Skin epidermis (tissue), 12 donors: Measurements from ENCODE around the gene RALGAPA2.
A peak's percentile ranks its signal among the peaks of the same experiment; 100 is the strongest.

ENCODE experiments used
- H3K27ac ChIP-seq, 21 experiments: fragments of 200-600 bp; sonication (generic) in 11 of 21; one replicate each; pipeline ENCODE4 v1.5.0; 2020; ENCODE audit warnings: mild to moderate bottlenecking in 3 of 21, inconsistent platforms in 2 of 21, moderate library complexity in 2 of 21
- H3K4me3 ChIP-seq, 7 experiments: fragments of 200-600 bp; sonication (generic) in 2 of 7; one replicate each; pipeline ENCODE4 v1.5.0; 2020; ENCODE audit warnings: inconsistent platforms in 2 of 7, mild to moderate bottlenecking in 2 of 7, moderate library complexity in 1 of 7

RALGAPA2 gene

GRCh38 chr20:20731000-20731944 lies 18.8 kb upstream of the RALGAPA2 start:
- Histone ChIP-seq H3K4me3 (no peak overlapping the region), H3K27ac (peak overlapping the region in 9 of 21 experiments; percentile 1 to 69 (median 43))

DNA sequence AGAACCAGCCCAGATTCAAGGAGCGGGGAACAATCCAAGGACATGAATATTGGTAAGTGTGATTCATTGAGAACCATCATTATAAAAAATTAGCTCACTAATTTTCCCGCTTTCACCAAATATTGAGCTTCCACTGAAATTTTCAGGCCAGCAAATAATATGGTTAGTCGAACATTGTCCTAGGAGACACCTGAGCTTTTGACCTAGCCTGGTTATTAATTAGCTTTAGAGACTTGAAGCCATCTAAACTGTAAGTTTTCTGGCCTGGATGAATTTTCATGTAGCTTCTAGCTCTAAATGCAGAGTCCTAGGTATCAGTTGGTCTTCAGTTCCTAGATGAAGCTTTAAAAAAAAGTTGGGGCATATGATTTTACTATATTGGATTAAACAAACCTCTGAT lies 17.1 kb upstream of the RALGAPA2 start:
- Histone ChIP-seq H3K27ac (peak overlapping the region in 1 of 21 experiments; percentile 8), H3K4me3 (no peak overlapping the region)

- H3K27ac ChIP-seq, result no peak overlapping the region
- H3K4me3 ChIP-seq, result no peak overlapping the region
Measured at GRCh38 chr20:20721489-20721888, 9.0 kb upstream of the RALGAPA2 start.

DNA sequence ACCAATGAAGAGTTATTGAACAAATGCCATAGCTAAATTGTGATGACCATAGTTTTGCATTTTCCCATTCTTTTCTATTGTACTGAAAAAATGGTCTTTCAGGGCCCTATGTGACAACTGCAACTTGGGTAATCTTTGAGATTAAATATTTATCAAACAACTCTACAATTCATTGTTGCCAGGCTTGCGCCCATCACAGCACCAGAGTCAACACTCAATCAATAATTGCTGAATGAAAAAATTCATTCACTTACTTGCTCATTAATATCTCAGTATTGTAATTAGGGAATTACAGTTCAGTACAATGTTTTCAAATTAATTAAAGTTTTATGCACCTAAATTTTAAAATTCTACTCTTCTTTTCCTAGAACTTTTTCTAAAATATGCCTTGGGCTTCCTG lies 7.7 kb upstream of the RALGAPA2 start:
- H3K27ac ChIP-seq, result no peak overlapping the region
- H3K4me3 ChIP-seq, result no peak overlapping the region

DNA sequence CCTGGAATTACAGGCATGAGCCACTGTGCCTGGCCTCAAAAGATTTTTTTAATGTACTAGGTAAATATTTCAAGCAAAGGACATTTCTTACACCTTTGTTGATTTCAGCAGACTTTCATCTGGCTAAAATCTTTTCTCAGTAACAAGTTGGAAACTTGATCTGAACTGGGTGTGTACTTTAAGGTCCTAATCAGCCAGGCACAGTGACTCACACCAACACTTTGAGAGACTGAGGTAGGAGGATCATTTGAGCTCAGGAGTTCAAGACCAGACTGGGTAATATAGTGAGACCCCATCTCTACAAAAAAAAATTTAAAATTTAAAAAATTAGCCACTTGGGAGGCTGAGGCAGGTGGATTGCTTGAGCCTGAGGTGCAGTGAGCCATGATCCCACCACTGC lies 7.0 kb upstream of the RALGAPA2 start:
- Histone ChIP-seq H3K4me3 (no peak overlapping the region), H3K27ac (no peak overlapping the region)

DNA sequence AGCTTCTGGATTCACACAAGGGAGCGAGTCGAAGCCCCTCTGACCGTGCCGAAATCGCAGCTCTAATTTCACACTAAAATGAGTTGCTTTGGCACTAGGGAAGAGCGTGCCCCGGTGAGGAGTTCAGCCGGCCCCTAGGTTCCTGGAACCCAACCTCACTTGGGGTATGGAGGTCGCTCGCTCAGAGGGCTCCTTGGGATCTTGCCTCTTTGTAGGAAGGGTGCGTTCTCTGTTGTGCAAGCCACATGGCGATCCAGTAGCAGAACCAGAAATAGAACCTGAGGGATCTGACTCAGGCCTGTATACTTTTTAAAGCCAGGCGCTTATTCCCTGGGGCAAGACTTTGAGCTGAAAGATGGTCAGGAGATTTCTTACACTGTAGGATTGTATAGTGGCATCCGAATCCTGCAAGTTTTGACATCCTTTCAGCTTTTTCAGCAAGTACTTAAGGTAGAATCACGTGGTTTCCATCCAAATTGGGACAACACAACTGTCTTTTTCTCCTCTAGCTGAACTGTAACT lies 861 bp upstream of the RALGAPA2 start:
- Histone ChIP-seq H3K27ac (peak overlapping the region in 19 of 21 experiments; percentile 80 to 94 (median 87)), H3K4me3 (peak overlapping the region; percentile 80 to 99 (median 95))

GRCh38 chr20:20712004-20712473 lies 405 bp downstream of the RALGAPA2 start:
- H3K27ac ChIP-seq, result peak overlapping the region; percentile 37 to 95 (median 87)
- H3K4me3 ChIP-seq, result peak overlapping the region; percentile 80 to 99 (median 95)

DNA sequence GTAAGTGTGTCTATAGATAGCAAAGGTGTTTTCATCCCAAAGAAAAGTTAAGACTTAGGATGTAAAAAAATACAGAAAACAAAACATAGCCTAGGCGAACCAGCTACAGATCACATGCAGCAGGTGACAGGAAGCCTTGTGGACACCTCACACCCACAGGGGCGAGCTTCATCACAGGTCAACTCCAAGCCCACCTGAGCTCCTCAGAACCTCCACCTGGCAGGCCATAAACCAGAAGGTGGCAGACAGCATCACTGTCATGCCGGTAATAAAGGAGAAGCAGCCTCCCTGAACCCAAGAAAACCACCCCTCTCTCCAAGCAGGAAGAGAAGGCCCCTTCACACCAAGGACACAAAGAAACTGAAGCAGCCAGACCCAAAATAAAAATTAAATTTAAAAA lies 1.0 kb downstream of the RALGAPA2 start:
- H3K4me3 ChIP-seq, result peak overlapping the region; percentile 80 to 99 (median 95)
- H3K27ac ChIP-seq, result peak overlapping the region in 16 of 21 experiments; percentile 38 to 95 (median 88)

GRCh38 chr20:20710443-20711315 lies 1.8 kb downstream of the RALGAPA2 start:
- H3K27ac ChIP-seq, result peak overlapping the region in 12 of 21 experiments; percentile 32 to 95 (median 82)
- H3K4me3 ChIP-seq, result peak overlapping the region; percentile 80 to 99 (median 95)

DNA sequence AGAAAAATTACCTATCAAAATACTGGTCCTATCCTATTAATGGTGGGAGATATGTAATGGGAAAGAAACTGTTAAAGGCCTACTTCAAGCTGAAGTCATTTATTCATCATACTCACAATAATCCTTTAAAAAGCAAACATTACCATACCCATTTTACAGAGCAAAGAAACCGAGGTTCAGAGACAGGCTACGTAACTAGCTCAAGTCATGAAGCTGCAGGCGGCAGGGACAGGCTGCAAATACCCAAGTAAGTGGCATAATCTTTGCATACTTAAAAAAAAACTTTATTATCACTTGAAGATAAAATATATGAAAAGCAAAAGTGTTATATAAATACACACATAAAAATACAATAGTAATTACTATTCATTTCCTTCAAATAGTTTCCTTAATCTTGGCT lies 2.6 kb downstream of the RALGAPA2 start:
- peak overlapping the region in 1 of 7 experiments; percentile 99 for H3K4me3 ChIP-seq
- peak overlapping the region in 3 of 21 experiments; percentile 19 to 45 (median 38) for H3K27ac ChIP-seq

DNA sequence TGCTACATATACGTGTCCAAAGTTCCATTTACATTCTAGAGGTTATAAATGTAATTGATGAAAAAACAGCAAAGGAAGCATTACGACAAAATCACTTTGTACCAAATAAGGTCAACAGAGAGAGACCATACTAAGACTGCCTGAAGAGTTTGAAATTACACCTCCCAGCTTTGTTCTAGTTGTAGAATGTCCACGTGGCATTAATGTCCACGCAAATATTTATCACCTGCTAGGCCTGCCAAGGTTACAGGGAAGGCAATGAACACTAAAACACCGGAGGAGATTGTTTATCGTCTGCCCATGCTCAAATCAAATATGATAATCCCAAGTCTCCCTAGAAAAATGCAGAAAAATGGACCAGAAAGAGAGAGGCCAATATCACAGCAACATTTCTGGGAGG lies 6.2 kb downstream of the RALGAPA2 start:
- Histone ChIP-seq H3K27ac (no peak overlapping the region), H3K4me3 (no peak overlapping the region)

DNA sequence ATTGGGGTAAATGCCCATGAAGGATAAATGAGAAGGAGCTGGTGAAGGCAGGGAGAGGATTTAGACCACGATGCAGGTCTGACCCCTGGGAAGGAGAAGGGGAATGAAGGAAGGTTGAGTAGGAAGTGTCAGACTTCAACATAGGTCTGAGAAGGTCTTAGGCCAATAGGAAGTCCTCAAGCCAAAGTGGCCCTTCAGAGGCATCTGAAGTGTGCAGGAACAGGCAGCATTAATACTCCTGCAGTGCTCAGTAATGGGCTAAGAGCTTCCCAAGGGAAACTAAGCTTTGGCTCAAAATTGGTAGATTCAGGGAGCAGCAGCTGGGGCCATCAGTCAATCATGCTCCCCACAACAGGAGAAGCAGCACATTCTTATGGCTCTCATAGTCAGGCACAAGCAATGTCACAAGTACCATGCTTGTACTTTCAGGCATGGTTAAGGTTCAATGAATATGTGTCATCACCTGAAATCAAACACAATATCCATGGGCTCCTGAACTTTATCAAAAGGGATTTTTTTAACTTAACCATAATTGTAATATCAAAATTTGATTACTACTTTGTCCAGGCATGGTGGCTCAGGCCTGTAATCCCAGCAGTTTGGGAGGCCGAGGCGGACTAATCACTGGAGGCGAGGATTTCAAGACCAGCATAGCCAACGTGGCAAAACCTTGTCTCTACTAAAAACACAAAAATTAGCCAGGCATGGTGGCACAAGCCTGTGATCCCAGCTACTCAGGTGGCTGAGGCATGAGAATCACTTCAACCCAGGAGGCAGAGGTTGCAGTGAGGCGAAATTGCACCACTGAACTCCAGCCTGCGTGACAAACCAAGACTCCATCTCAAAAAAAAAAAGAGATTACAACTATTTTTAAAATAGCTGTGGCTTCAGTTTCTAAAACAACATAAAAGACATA lies 9.9 kb downstream of the RALGAPA2 start:
- no peak overlapping the region for H3K27ac ChIP-seq

DNA sequence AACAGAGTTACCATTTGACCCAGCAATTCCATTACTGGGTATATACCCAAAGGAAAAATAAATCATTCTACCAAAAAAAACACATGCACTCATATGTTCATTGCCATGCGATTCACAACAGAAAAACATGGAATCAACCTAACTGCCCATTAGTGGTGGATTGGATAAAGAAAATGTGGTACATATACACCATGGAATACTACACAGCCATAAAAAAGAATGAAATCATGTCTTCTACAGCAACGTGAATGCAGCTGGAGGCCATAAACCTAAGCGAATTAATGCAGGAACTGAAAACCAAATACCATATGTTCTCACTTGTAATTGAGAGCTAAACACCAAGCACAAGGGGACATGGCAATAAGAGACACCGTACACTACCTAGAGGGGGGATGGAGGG lies 12.5 kb downstream of the RALGAPA2 start:
- Histone ChIP-seq H3K27ac (no peak overlapping the region), H3K4me3 (no peak overlapping the region)

More for the DNA sequence above, 9.9 kb downstream of the RALGAPA2 start:
- H3K4me3 ChIP-seq, result no peak overlapping the region

DNA sequence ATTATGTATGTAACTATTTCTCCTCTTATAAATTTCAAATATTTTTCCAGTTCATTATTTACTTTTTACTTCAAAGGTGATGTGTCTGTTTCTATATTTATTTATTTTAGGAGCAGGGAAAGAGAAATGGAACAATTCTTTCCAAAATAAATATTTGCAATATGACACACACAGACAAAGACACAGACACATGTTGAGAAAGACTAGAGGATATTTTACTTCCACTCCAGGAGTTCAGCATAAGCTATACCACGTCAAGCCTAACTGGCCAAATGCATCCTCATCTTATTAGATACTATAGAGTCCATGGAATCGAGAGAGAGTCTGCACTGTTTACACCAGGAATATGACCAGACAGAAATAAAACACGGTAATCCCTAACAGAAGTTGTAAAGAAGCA lies 13.3 kb downstream of the RALGAPA2 start:
- no peak overlapping the region for H3K27ac ChIP-seq
- H3K4me3 ChIP-seq, result no peak overlapping the region

DNA sequence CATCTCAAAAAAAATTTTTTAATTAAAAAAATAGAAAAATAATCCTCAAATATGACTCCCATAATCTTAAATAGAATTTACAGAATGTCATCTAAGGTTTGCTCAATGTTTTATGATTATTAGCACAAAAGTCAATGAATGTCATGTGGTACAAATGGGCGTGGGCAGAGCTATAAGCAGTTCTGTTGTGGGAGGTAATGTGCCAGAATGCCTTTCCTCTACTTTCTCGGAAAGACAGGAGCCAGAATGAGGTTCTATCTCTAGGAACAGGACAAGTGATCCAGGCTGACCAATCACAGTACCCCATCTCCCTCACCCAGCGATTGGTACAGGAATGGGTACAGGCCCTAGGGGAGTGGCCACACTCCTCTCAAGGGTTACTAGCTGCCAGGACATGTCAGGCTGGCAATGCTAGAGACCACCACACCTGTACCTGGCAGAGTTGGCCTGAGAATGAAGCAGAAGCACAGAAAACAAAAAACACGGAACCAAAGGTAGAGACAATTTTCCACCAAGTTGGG lies 15.1 kb downstream of the RALGAPA2 start:
- Histone ChIP-seq H3K27ac (no peak overlapping the region), H3K4me3 (no peak overlapping the region)

- Histone ChIP-seq H3K4me3 (no peak overlapping the region), H3K27ac (no peak overlapping the region)
Measured at GRCh38 chr20:20695250-20695816, 17.1 kb downstream of the RALGAPA2 start.

- Histone ChIP-seq H3K27ac (no peak overlapping the region), H3K4me3 (no peak overlapping the region)
Measured at GRCh38 chr20:20694591-20694990, 17.9 kb downstream of the RALGAPA2 start.

DNA sequence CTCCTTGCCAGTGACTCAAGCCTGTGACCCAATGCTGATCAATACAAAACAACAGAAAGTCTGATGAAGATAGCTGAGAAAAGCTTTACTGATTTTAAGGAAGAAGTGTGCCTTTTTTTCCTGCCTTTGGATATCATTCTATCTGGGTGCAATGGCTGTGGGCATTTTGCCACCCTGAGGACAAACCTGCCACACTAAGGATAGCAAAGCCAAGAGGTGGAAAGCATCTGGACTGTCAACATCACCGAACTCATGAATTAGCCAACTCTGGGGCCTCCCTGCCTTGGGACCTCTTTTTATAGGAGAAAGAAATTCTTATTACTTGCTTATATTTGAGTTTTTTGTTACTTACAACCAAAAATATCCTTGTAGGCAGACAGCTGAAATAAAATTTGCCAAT lies 19.9 kb downstream of the RALGAPA2 start:
- H3K4me3 ChIP-seq, result no peak overlapping the region
- H3K27ac ChIP-seq, result no peak overlapping the region
